ENCODE measurements around the gene KHK. TPM values are rescaled to one million over a fixed set of nuclear protein-coding genes. Genes with fewer than 3 reads are reported as not detected.
A peak's percentile ranks its signal among the peaks of the same experiment; 100 is the strongest.

KHK gene
- total RNA-seq, 4 donors from 2014 or later = 0.44 to 2.3 (median 1.7) TPM

- H3K4me1 ChIP-seq = peaks cover 21 to 37% of the 10 kb centered on the region in 2 donors
- H3K27me3 ChIP-seq = no peaks in the 10 kb centered on the region
- peak overlapping the region in 1 of 3 donors; percentile 31 for H3K27ac ChIP-seq
- intact Hi-C loops (cut with DNase I) = loop anchor here (5.0 kb wide), 1 partner anchor 38 kb away; the partner anchor contains the start of gene TMEM214
- no peak for DNase-seq
- H3K9me3 ChIP-seq = no peaks in the 10 kb centered on the region
- TF ChIP-seq POLR2A (IDR thresholded peaks at IDR 0.05) (no peak), CTCF (IDR thresholded peaks at IDR 0.05) (no peak)
- WGBS, 2 donors = 84 to 86% methylated on average over 8 of the region's 8 CpGs
- H3K36me3 ChIP-seq = peaks cover 0 to 11% of the 10 kb centered on the region in 2 donors
- peak overlapping the region in 1 of 3 donors; percentile 80 for H3K4me3 ChIP-seq (replicated peaks in 1 of 3)
These were observed 16.5 kb upstream of the KHK start for GRCh38 chr2:27069961-27070618.

- 3 to 8% methylated on average over 7 to 11 of the region's 11 CpGs for WGBS, 2 donors
- TF ChIP-seq CTCF (IDR thresholded peaks at IDR 0.05) (no peak), POLR2A (IDR thresholded peaks at IDR 0.05) (no peak)
- Histone ChIP-seq H3K4me3 (replicated peaks in 1 of 3) (peak overlapping the region; percentile 80 to 98 (median 82)), H3K27me3 (no peaks in the 10 kb centered on the region), H3K4me1 (peaks cover 21 to 37% of the 10 kb centered on the region in 2 donors), H3K36me3 (peaks cover 0 to 10% of the 10 kb centered on the region in 2 donors), H3K27ac (peak overlapping the region; percentile 72 to 90 (median 81)), H3K9me3 (no peaks in the 10 kb centered on the region)
- intact Hi-C loops (cut with DNase I) = loop anchor here (5.0 kb wide), 1 partner anchor 38 kb away; the partner anchor contains the start of gene TMEM214
- DNase-seq = no peak
These were observed 15.8 kb upstream of the KHK start for GRCh38 chr2:27070653-27071276.

GRCh38 chr2:27071277-27071989, 15.1 kb upstream of the KHK start, which contains the start of gene OST4:
TSS of gene OST4 (minus strand) at chr2:27071654.
- DNase-seq = peak; percentile 95
- 0% methylated on average over 9 to 11 of the region's 86 CpGs for WGBS, 2 donors
- peak within 1 kb of the TSS; percentile 77 to 90 (median 81) for H3K27ac ChIP-seq
- H3K4me1 ChIP-seq = peaks cover 21 to 37% of the 10 kb centered on the region in 2 donors
- H3K9me3 ChIP-seq = no peaks in the 10 kb centered on the region
- H3K27me3 ChIP-seq = no peaks in the 10 kb centered on the region
- TF ChIP-seq POLR2A (IDR thresholded peaks at IDR 0.05) (peak; percentile 27 to 85), CTCF (IDR thresholded peaks at IDR 0.05) (no peak)
- intact Hi-C loops (cut with DNase I) = loop anchor here (5.0 kb wide), 1 partner anchor 39 kb away; the partner anchor contains the start of gene TMEM214
- peaks cover 0 to 9% of the 10 kb centered on the region in 2 donors for H3K36me3 ChIP-seq
- peak within 1 kb of the TSS; percentile 80 to 98 (median 82) for H3K4me3 ChIP-seq (replicated peaks in 1 of 3)

GRCh38 chr2:27071990-27072830, 14.4 kb upstream of the KHK start:
- 4 to 6% methylated on average over 24 to 31 of the region's 34 CpGs for WGBS, 2 donors
- peaks cover 0 to 9% of the 10 kb centered on the region in 2 donors for H3K36me3 ChIP-seq
- H3K9me3 ChIP-seq = no peaks in the 10 kb centered on the region
- H3K27ac ChIP-seq = peak overlapping the region; percentile 44 to 81 (median 77)
- H3K27me3 ChIP-seq = no peaks in the 10 kb centered on the region
- intact Hi-C loops (cut with DNase I) = loop anchor here (5.0 kb wide), 1 partner anchor 40 kb away; the partner anchor contains the start of gene TMEM214
- DNase-seq = peak; percentile 48 to 49
- TF ChIP-seq CTCF (IDR thresholded peaks at IDR 0.05) = no peak
- TF ChIP-seq POLR2A (IDR thresholded peaks at IDR 0.05) = no peak
- H3K4me1 ChIP-seq = peaks cover 21 to 37% of the 10 kb centered on the region in 2 donors
- H3K4me3 ChIP-seq (replicated peaks in 1 of 3) = peak overlapping the region; percentile 40 to 80 (median 66)
